SK-N-SH treated with all-trans-retinoic acid at 6 μM for 48 hours (cell line): ENCODE results near the gene ISG20.

ENCODE experiments used
- ATAC-seq: fragments of 200-7000 bp; cut with Tn5 transposase; 3 replicates; pipeline ENCODE4 v1.9.1; 2020; ENCODE audit warnings: mild to moderate bottlenecking, moderate library complexity
- ARNTL ChIP-seq: fragments of 450-650 bp; formaldehyde crosslinking; IDR thresholded peaks from 2 replicates; pipeline ENCODE4 v1.5.0; 2020; ENCODE audit warnings: low read depth, mild to moderate bottlenecking, moderate library complexity, borderline replicate concordance
- BACH2 ChIP-seq: fragments of 250-450 bp; sonication (Bioruptor Pico); IDR thresholded peaks from 2 replicates; pipeline ENCODE4 v1.9.0; 2021; ENCODE audit warnings: mild to moderate bottlenecking, borderline replicate concordance
- CSRNP3 ChIP-seq: fragments of 250-450 bp; sonication (Bioruptor Pico); IDR thresholded peaks from 2 replicates; pipeline ENCODE4 v1.5.1; 2021; ENCODE audit warnings: mild to moderate bottlenecking, moderate library complexity
- ESRRG ChIP-seq: fragments of 250-450 bp; sonication (Bioruptor Pico); IDR thresholded peaks from 2 replicates; pipeline ENCODE4 v1.6.1; 2021; ENCODE audit warnings: mild to moderate bottlenecking
- OSR1 ChIP-seq: fragments of 250-450 bp; sonication (Bioruptor Pico); IDR thresholded peaks from 2 replicates; pipeline ENCODE4 v1.8.0; 2022; ENCODE audit warnings: moderate library complexity, mild to moderate bottlenecking, inconsistent platforms
- PATZ1 ChIP-seq: fragments of 250-450 bp; sonication (Bioruptor Pico); IDR thresholded peaks from 2 replicates; pipeline ENCODE4 v1.8.0; 2020; ENCODE audit warnings: mild to moderate bottlenecking, moderate library complexity, borderline replicate concordance
- POU6F1 ChIP-seq: fragments of 250-450 bp; sonication (Bioruptor Pico); IDR thresholded peaks from 2 replicates; pipeline ENCODE4 v1.8.0; 2021; ENCODE audit warnings: low read depth, mild to moderate bottlenecking, moderate library complexity, borderline replicate concordance
- RARB ChIP-seq: fragments of 250-450 bp; sonication (Bioruptor Pico); IDR thresholded peaks from 2 replicates; pipeline ENCODE4 v1.8.0; 2021; ENCODE audit warnings: mild to moderate bottlenecking, moderate library complexity
- TCF4 ChIP-seq: fragments of 250-450 bp; sonication (Bioruptor Pico); IDR thresholded peaks from 2 replicates; pipeline ENCODE4 v1.8.0; 2021; ENCODE audit warnings: mild to moderate bottlenecking, moderate library complexity, borderline replicate concordance
- TOX ChIP-seq: fragments of 250-450 bp; sonication (Bioruptor Pico); IDR thresholded peaks from 2 replicates; pipeline ENCODE4 v1.8.0; 2021; ENCODE audit warnings: mild to moderate bottlenecking, moderate library complexity, borderline replicate concordance
- TSHZ2 ChIP-seq: fragments of 250-450 bp; sonication (Bioruptor Pico); IDR thresholded peaks from 2 replicates; pipeline ENCODE4 v1.5.0; 2020; ENCODE audit warnings: mild to moderate bottlenecking, moderate library complexity
- ZC3H10 ChIP-seq: fragments of 250-450 bp; sonication (Bioruptor Pico); IDR thresholded peaks from 2 replicates; pipeline ENCODE4 v1.5.1; 2021; ENCODE audit warnings: mild to moderate bottlenecking, moderate library complexity
- ZFP3 ChIP-seq: fragments of 250-450 bp; sonication (Bioruptor Pico); IDR thresholded peaks from 2 replicates; pipeline ENCODE4 v1.5.0; 2020; ENCODE audit warnings: mild to moderate bottlenecking, moderate library complexity
- ZFP30 ChIP-seq: fragments of 450-650 bp; formaldehyde crosslinking; IDR thresholded peaks from 2 replicates; pipeline ENCODE4 v1.5.0; 2022; ENCODE audit warnings: mild to moderate bottlenecking, moderate library complexity
- ZNF565 ChIP-seq: fragments of 450-650 bp; formaldehyde crosslinking; conservative IDR thresholded peaks from 2 replicates; pipeline ENCODE4 v1.5.0; 2020; ENCODE audit warnings: low read depth, mild to moderate bottlenecking, moderate library complexity
- ZNF8 ChIP-seq: fragments of 450-650 bp; formaldehyde crosslinking; IDR thresholded peaks from 2 replicates; pipeline ENCODE4 v1.5.0; 2020; ENCODE audit warnings: mild to moderate bottlenecking, moderate library complexity

The ISG20 gene

GRCh38 chr15:88648357-88649214 is 9.8 kb downstream of the ISG20 start:
- TF ChIP-seq PATZ1 (CRISPR knock-in tag), result no peak
- no peak for TF ChIP-seq CSRNP3 (CRISPR knock-in tag)
- no peak for TF ChIP-seq RARB
- TF ChIP-seq ARNTL (CRISPR knock-in tag), result no peak
- no peak for TF ChIP-seq OSR1 (CRISPR knock-in tag)
- TF ChIP-seq ZNF8 (CRISPR knock-in tag), result no peak
- no peak for TF ChIP-seq TSHZ2 (CRISPR knock-in tag)
- TF ChIP-seq BACH2 (CRISPR knock-in tag), result no peak
- TF ChIP-seq TCF4 (CRISPR knock-in tag), result no peak
- no peak for TF ChIP-seq ZNF565 (CRISPR knock-in tag)
- TF ChIP-seq ZFP30 (CRISPR knock-in tag), result no peak
- no peak for ATAC-seq

- no peak for ATAC-seq
- TF ChIP-seq POU6F1 (CRISPR knock-in tag) (no peak), CSRNP3 (CRISPR knock-in tag) (no peak), RARB (no peak), ZFP3 (CRISPR knock-in tag) (no peak), TOX (CRISPR knock-in tag) (no peak), ZC3H10 (CRISPR knock-in tag) (no peak), ESRRG (CRISPR knock-in tag) (no peak), OSR1 (CRISPR knock-in tag) (no peak)
- TF ChIP-seq, all 23 proteins: peak for 0
Measured at GRCh38 chr15:88649286-88649733, 10.5 kb downstream of the ISG20 start.

- TF ChIP-seq ARNTL (CRISPR knock-in tag), result no peak
- TF ChIP-seq TOX (CRISPR knock-in tag), result no peak
- TF ChIP-seq, all 23 proteins: peak for 0
- no peak for ATAC-seq
Measured at GRCh38 chr15:88649753-88650551, 11.1 kb downstream of the ISG20 start.
